WTC11 (cell line): ENCODE measurements around the gene DGCR2. TPM values are rescaled to one million over a fixed set of nuclear protein-coding genes. Genes with fewer than 3 reads are reported as not detected.
"Not testable (repeated sequence)": the region's sequence is repeated elsewhere in the genome, so short reads cannot be mapped to it uniquely, and the experiment has no call there.

Experiments used
- ATAC-seq: fragments of 200-7000 bp; cut with Tn5 transposase; 2 replicates; pipeline ENCODE4 v1.10.0; 2021; ENCODE audit warnings: mild to moderate bottlenecking, moderate library complexity
- CTCF ChIA-PET: fragments of 300-600 bp; sonication (Branson Sonifier 250); formaldehyde crosslinking; loops from one replicate; lab custom pipeline; 2021; ENCODE audit warnings: antibody characterized with exemption; lab: Charles Lee
- POLR2A ChIA-PET: fragments of 350-600 bp; sonication (Branson Sonifier 250); formaldehyde crosslinking; loops from one replicate; lab custom pipeline; 2021; ENCODE audit warnings: antibody characterized with exemption; lab: Charles Lee
- DNase-seq: peaks from one replicate; pipeline ENCODE4 v3.0.0; 2021; ENCODE audit warnings: low spot score
- H3K27ac Mint-ChIP-seq: 2 replicates; pipeline ENCODE4 v1.8.0; 2021; ENCODE audit warnings: mixed read lengths
- H3K27me3 Mint-ChIP-seq: 2 replicates; pipeline ENCODE4 v1.8.0; 2021; ENCODE audit warnings: low read depth, mild to moderate bottlenecking, moderate library complexity, mixed read lengths
- H3K36me3 Mint-ChIP-seq: 2 replicates; pipeline ENCODE4 v1.8.0; 2021; ENCODE audit warnings: mixed read lengths
- H3K4me1 Mint-ChIP-seq: 2 replicates; pipeline ENCODE4 v1.8.0; 2022; ENCODE audit warnings: mixed read lengths
- H3K4me3 Mint-ChIP-seq: 2 replicates; pipeline ENCODE4 v1.8.0; 2021; ENCODE audit warnings: mild to moderate bottlenecking, moderate library complexity, mixed read lengths
- H3K9me3 Mint-ChIP-seq: 2 replicates; pipeline ENCODE4 v1.8.0; 2021; ENCODE audit warnings: mixed read lengths
- ESRRA ChIP-seq: sonication (generic); formaldehyde crosslinking; IDR thresholded peaks from 2 replicates; pipeline ENCODE4 v1.8.1; 2022; ENCODE audit warnings: mild to moderate bottlenecking, missing genetic modification reagents, borderline replicate concordance
- ETV6 ChIP-seq: sonication (generic); formaldehyde crosslinking; IDR thresholded peaks from 2 replicates; pipeline ENCODE4 v1.8.1; 2022; ENCODE audit warnings: mild to moderate bottlenecking, missing genetic modification reagents
- FOXJ3 ChIP-seq: sonication (generic); formaldehyde crosslinking; IDR thresholded peaks from 2 replicates; pipeline ENCODE4 v1.9.0; 2021; ENCODE audit warnings: missing genetic modification reagents, mild to moderate bottlenecking, borderline replicate concordance
- FOXP1 ChIP-seq: sonication (generic); formaldehyde crosslinking; IDR thresholded peaks from 2 replicates; pipeline ENCODE4 v1.8.0; 2022; ENCODE audit warnings: missing genetic modification reagents, mild to moderate bottlenecking, moderate library complexity, borderline replicate concordance
- FOXP4 ChIP-seq: sonication (generic); formaldehyde crosslinking; IDR thresholded peaks from 2 replicates; pipeline ENCODE4 v1.8.0; 2022; ENCODE audit warnings: mild to moderate bottlenecking, missing genetic modification reagents
- MAX ChIP-seq: sonication (generic); formaldehyde crosslinking; IDR thresholded peaks from 2 replicates; pipeline ENCODE4 v1.8.0; 2022; ENCODE audit warnings: mild to moderate bottlenecking, missing genetic modification reagents
- MLX ChIP-seq: sonication (generic); formaldehyde crosslinking; IDR thresholded peaks from 2 replicates; pipeline ENCODE4 v1.8.1; 2023; ENCODE audit warnings: mild to moderate bottlenecking, missing genetic modification reagents, moderate library complexity
- NR2C2 ChIP-seq: sonication (generic); formaldehyde crosslinking; IDR thresholded peaks from 2 replicates; pipeline ENCODE4 v1.8.0; 2022; ENCODE audit warnings: mild to moderate bottlenecking, missing genetic modification reagents
- PREB ChIP-seq: sonication (generic); formaldehyde crosslinking; IDR thresholded peaks from 2 replicates; pipeline ENCODE4 v1.8.1; 2022; ENCODE audit warnings: mild to moderate bottlenecking, missing genetic modification reagents, moderate library complexity, borderline replicate concordance
- PRRX2 ChIP-seq: fragments of 250-450 bp; sonication (Bioruptor Pico); IDR thresholded peaks from 2 replicates; pipeline ENCODE4 v1.8.0; 2021; ENCODE audit warnings: mild to moderate bottlenecking
- RORB ChIP-seq: fragments of 250-450 bp; sonication (Bioruptor Pico); IDR thresholded peaks from 2 replicates; pipeline ENCODE4 v1.9.0; 2021; ENCODE audit warnings: mild to moderate bottlenecking
- SMAD3 ChIP-seq: sonication (generic); formaldehyde crosslinking; IDR thresholded peaks from 2 replicates; pipeline ENCODE4 v1.8.0; 2022; ENCODE audit warnings: missing genetic modification reagents, mild to moderate bottlenecking, borderline replicate concordance
- TEAD1 ChIP-seq: sonication (generic); formaldehyde crosslinking; IDR thresholded peaks from 2 replicates; pipeline ENCODE4 v1.8.0; 2022; ENCODE audit warnings: mild to moderate bottlenecking, missing genetic modification reagents
- TEAD4 ChIP-seq: sonication (generic); formaldehyde crosslinking; IDR thresholded peaks from 2 replicates; pipeline ENCODE4 v1.8.0; 2022; ENCODE audit warnings: mild to moderate bottlenecking, missing genetic modification reagents
- ZNF121 ChIP-seq: sonication (generic); formaldehyde crosslinking; IDR thresholded peaks from 2 replicates; pipeline ENCODE4 v1.8.0; 2023; ENCODE audit warnings: missing genetic modification reagents
- ZNF232 ChIP-seq: sonication (generic); formaldehyde crosslinking; IDR thresholded peaks from 2 replicates; pipeline ENCODE4 v1.8.0; 2022; ENCODE audit warnings: mild to moderate bottlenecking, missing genetic modification reagents
- ZNF263 ChIP-seq: sonication (generic); formaldehyde crosslinking; IDR thresholded peaks from 2 replicates; pipeline ENCODE4 v1.8.1; 2022; ENCODE audit warnings: low read depth, mild to moderate bottlenecking, moderate library complexity, missing genetic modification reagents
- ZNF317 ChIP-seq: sonication (generic); formaldehyde crosslinking; IDR thresholded peaks from 2 replicates; pipeline ENCODE4 v1.8.1; 2023; ENCODE audit warnings: low read depth, mild to moderate bottlenecking, moderate library complexity, missing genetic modification reagents, borderline replicate concordance
- ZNF423 ChIP-seq: fragments of 250-450 bp; sonication (Bioruptor Pico); IDR thresholded peaks from 2 replicates; pipeline ENCODE4 v2.1.2; 2022; ENCODE audit warnings: mild to moderate bottlenecking, moderate library complexity
- total RNA-seq: library from RNA; stranded (reverse); gene quantifications from 3 replicates; pipeline ENCODE4 v1.2.3, GENCODE V29; 2021
- TF ChIP-seq, protein P1 (sequence below): sonication (generic); formaldehyde crosslinking; IDR thresholded peaks from 2 replicates; pipeline ENCODE4 v1.8.0; 2022; ENCODE audit warnings: missing genetic modification reagents

Gene DGCR2
- total RNA-seq, 1 experiment from 2014 or later: 64.2 TPM

- Mint-ChIP-seq H3K4me1 (no peaks in the 10 kb centered on the region), H3K27ac (no peak overlapping the region), H3K4me3 (no peak overlapping the region), H3K9me3 (no peaks in the 10 kb centered on the region), H3K36me3 (no peaks in the 10 kb centered on the region), H3K27me3 (no peaks in the 10 kb centered on the region)
- DNase-seq (no peak), ATAC-seq (no peak)
- ChIA-PET POLR2A (no interaction called here), CTCF (no interaction called here)
- no peak for TF ChIP-seq ETV6
- no peak for TF ChIP-seq FOXJ3 (CRISPR knock-in tag)
- no peak for TF ChIP-seq PREB
- TF ChIP-seq ZNF121: no peak
- no peak for TF ChIP-seq ZNF317 (CRISPR knock-in tag)
Measured at GRCh38 chr22:18990355-18991137, 131.7 kb downstream of the DGCR2 start.

GRCh38 chr22:18988958-18989357 is 133.3 kb downstream of the DGCR2 start:
- ChIA-PET CTCF (interaction anchor here (2.0 kb wide), 1 partner anchor 32 kb away, joined by 8 read pairs; no protein-coding TSS in a partner anchor), POLR2A (no interaction called here)
- ATAC-seq (no peak), DNase-seq (no peak)
- no peaks in the 10 kb centered on the region for H3K27me3 Mint-ChIP-seq
- no peak overlapping the region for H3K27ac Mint-ChIP-seq
- TF ChIP-seq SMAD3 (CRISPR knock-in tag) (no peak), FOXP1 (CRISPR knock-in tag) (no peak), ZNF423 (CRISPR knock-in tag) (no peak), PRRX2 (CRISPR knock-in tag) (no peak), RORB (CRISPR knock-in tag) (no peak), TEAD4 (CRISPR knock-in tag) (no peak), ZNF232 (no peak), ZNF263 (CRISPR knock-in tag) (no peak), TEAD1 (no peak), ESRRA (no peak), ETV6 (no peak), FOXP4 (no peak), MLX (CRISPR knock-in tag) (no peak), MAX (CRISPR knock-in tag) (no peak), NR2C2 (CRISPR knock-in tag) (no peak)
- no peaks in the 10 kb centered on the region for H3K4me1 Mint-ChIP-seq
- no peaks in the 10 kb centered on the region for H3K9me3 Mint-ChIP-seq
- H3K36me3 Mint-ChIP-seq: no peaks in the 10 kb centered on the region
- H3K4me3 Mint-ChIP-seq: no peak overlapping the region

GRCh38 chr22:18987765-18988164 is 134.4 kb downstream of the DGCR2 start:
- Mint-ChIP-seq H3K27me3 (no peaks in the 10 kb centered on the region), H3K27ac (no peak overlapping the region), H3K4me3 (no peak overlapping the region), H3K4me1 (no peaks in the 10 kb centered on the region), H3K36me3 (no peaks in the 10 kb centered on the region)
- ATAC-seq (peak; percentile 95), DNase-seq (peak; percentile 78)
- TF ChIP-seq, protein P1, sequence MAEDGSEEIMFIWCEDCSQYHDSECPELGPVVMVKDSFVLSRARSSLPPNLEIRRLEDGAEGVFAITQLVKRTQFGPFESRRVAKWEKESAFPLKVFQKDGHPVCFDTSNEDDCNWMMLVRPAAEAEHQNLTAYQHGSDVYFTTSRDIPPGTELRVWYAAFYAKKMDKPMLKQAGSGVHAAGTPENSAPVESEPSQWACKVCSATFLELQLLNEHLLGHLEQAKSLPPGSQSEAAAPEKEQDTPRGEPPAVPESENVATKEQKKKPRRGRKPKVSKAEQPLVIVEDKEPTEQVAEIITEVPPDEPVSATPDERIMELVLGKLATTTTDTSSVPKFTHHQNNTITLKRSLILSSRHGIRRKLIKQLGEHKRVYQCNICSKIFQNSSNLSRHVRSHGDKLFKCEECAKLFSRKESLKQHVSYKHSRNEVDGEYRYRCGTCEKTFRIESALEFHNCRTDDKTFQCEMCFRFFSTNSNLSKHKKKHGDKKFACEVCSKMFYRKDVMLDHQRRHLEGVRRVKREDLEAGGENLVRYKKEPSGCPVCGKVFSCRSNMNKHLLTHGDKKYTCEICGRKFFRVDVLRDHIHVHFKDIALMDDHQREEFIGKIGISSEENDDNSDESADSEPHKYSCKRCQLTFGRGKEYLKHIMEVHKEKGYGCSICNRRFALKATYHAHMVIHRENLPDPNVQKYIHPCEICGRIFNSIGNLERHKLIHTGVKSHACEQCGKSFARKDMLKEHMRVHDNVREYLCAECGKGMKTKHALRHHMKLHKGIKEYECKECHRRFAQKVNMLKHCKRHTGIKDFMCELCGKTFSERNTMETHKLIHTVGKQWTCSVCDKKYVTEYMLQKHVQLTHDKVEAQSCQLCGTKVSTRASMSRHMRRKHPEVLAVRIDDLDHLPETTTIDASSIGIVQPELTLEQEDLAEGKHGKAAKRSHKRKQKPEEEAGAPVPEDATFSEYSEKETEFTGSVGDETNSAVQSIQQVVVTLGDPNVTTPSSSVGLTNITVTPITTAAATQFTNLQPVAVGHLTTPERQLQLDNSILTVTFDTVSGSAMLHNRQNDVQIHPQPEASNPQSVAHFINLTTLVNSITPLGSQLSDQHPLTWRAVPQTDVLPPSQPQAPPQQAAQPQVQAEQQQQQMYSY (CRISPR knock-in tag): peak; percentile 46
- TF ChIP-seq RORB (CRISPR knock-in tag): no peak
- TF ChIP-seq, all 79 proteins: peak for 1
- H3K9me3 Mint-ChIP-seq: no peaks in the 10 kb centered on the region
- ChIA-PET CTCF (interaction anchor here (2.0 kb wide), 1 partner anchor 31 kb away, joined by 8 read pairs; no protein-coding TSS in a partner anchor), POLR2A (no interaction called here)

DNA sequence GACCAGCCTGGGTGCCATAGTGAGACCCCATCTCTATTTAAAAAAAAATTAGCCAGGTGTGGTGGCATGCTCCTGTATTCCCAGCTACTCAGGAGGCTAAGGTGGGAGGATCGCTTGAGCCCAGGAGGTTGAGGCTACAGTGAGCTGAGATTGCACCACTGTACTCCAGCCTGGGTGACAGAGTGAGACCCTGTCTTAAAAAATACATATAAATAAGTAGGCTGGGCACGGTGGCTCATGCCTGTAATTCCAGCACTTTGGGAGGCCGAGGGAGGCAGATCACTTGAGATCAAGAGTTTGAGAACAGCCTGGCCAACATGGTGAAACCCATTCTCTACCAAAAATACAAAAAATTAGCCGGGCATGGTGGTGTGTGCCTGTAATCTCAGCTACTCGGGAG is 135.1 kb downstream of the DGCR2 start:
- H3K4me1 Mint-ChIP-seq, ATAC-seq, H3K9me3 Mint-ChIP-seq, POLR2A ChIA-PET, H3K4me3 Mint-ChIP-seq, H3K27ac Mint-ChIP-seq, H3K27me3 Mint-ChIP-seq, H3K36me3 Mint-ChIP-seq, DNase-seq: not testable (repeated sequence)
- CTCF ChIA-PET: interaction anchor here (2.0 kb wide), 1 partner anchor 30 kb away, joined by 8 read pairs; no protein-coding TSS in a partner anchor
